Upper lobe of left lung (tissue), 6 donors: Measurements from ENCODE around the gene GYPC. TPM values are rescaled to one million over a fixed set of nuclear protein-coding genes. Genes with fewer than 3 reads are reported as not detected.
A peak's percentile ranks its signal among the peaks of the same experiment; 100 is the strongest.

ENCODE experiments used
- ATAC-seq, 2 donors: fragments of 200-7000 bp; cut with Tn5 transposase; one replicate each; pipeline ENCODE4 v1.9.1; 2022; ENCODE audit warnings: mild to moderate bottlenecking in 2 of 2, moderate library complexity in 2 of 2; ENCODE audit not compliant: low FRiP score in 2 of 2
- DNase-seq, 2 donors: peaks; one replicate each; pipeline ENCODE4 v3.0.0-alpha.2; 2019 to 2020
- H3K27ac ChIP-seq, 4 donors: fragments of 200-600 bp; sonication (generic); one replicate each; pipeline ENCODE4 v1.5.1; 2016 to 2019
- H3K27me3 ChIP-seq, 4 donors: fragments of 200-600 bp; sonication (generic); one replicate each; pipeline ENCODE4 v1.5.1; 2017 to 2019
- H3K36me3 ChIP-seq, 4 donors: fragments of 200-600 bp; sonication (generic); one replicate each; pipeline ENCODE4 v1.5.1; 2016 to 2019
- H3K4me1 ChIP-seq, 4 donors: fragments of 200-600 bp; sonication (generic); one replicate each; pipeline ENCODE4 v1.5.1; 2018 to 2019
- H3K4me3 ChIP-seq, 4 donors: fragments of 200-600 bp; sonication (generic); one replicate each; pipeline ENCODE4 v1.5.1; 2017 to 2019; ENCODE audit warnings: mild to moderate bottlenecking in 2 of 4, moderate library complexity in 1 of 4
- H3K9me3 ChIP-seq, 4 donors: fragments of 200-600 bp; sonication (generic); one replicate each; pipeline ENCODE4 v1.5.1; 2018 to 2019
- EP300 ChIP-seq, 4 donors: sonication (generic); formaldehyde crosslinking; IDR thresholded peaks; one replicate each; pipeline ENCODE4 v1.5.1; 2017; ENCODE audit warnings: antibody characterized with exemption in 4 of 4, control low read depth in 2 of 4
- POLR2A ChIP-seq, 4 donors: fragments of 450-650 bp; IDR thresholded peaks; one replicate each; pipeline ENCODE4 v1.5.1; 2016 to 2017; ENCODE audit warnings: antibody characterized with exemption in 4 of 4, mild to moderate bottlenecking in 2 of 4
- POLR2AphosphoS5 ChIP-seq, 2 donors: sonication (generic); formaldehyde crosslinking; IDR thresholded peaks; one replicate each; pipeline ENCODE4 v1.5.1; 2017; ENCODE audit warnings: antibody characterized with exemption in 2 of 2
- WGBS, 2 donors: methylation state at CpG; one replicate each; pipeline ENCODE4 v1.1.5; 2017 to 2018; 5-methylcytosine and 5-hydroxymethylcytosine counted together
- small RNA-seq, 4 donors: library from RNA; depleted of rRNA; stranded (forward); fragments of <200 nt; gene quantifications; one replicate each; pipeline ENCODE3, GENCODE V24; 2016
- total RNA-seq, 6 donors: library from RNA; depleted of rRNA in 4 of 6; stranded (reverse); fragments of >200 nt in 4 of 6; gene quantifications; one replicate each; pipeline versions ENCODE4 v1.1.0 to v1.2.1, GENCODE V29; 2016 to 2021
- TF ChIP-seq, protein P1 (sequence below), 6 experiments: fragments of 450-650 bp in 4 of 6; fragments of 200-600 bp in 2 of 6; sonication (generic) in 2 of 6; IDR thresholded peaks; one replicate each; pipeline ENCODE4 v1.5.1; 2016 to 2019; ENCODE audit warnings: antibody characterized with exemption in 6 of 6
- donor health status: DM: no; HTN: no; CAD: no; lungs with moderate emphysema.
- donor health status: DM: no; HTN: yes; CAD: no; lungs with severe emphysema.

The GYPC gene
- total RNA-seq, 6 donors from 2014 or later = 61.0 to 107 (median 77.5) TPM

DNA sequence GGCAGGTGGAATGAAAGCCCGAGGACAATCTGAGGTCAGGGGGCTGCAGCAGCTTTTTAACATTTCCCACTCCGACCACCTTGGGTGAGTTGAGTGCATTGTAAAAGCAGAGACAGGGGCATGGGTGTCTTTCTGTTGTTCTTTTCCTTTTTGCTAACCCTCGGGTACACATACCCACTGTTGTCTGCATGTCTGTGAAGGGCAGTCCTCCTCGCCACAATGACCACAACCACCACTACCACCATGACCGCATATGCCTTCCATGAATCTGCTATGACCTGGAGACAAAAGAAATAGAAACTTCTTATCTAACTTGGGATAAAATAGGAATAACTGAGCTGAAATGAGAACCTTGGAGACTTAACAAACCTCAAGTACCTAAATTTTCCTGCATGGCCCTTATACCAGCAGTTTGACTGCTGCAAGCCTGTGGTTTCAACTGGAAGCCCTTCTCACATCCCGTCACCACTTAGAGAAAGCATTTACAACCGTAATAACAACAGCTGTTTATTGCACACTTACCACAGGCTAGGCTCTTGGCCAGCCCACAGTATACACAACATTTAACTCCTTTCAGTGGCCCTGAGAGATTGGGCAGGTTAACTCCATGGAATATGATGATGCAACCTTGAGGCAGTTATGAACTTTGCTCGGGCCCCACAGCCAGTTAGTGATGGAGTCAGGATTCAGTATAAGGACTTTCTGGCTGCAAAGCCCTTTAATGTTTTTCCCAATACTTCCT, 80.3 kb downstream of the GYPC start:
- TF ChIP-seq POLR2A (IDR thresholded peaks at IDR 0.05) = no peak
- TF ChIP-seq POLR2AphosphoS5 (IDR thresholded peaks at IDR 0.05) = no peak
- TF ChIP-seq, protein P1, sequence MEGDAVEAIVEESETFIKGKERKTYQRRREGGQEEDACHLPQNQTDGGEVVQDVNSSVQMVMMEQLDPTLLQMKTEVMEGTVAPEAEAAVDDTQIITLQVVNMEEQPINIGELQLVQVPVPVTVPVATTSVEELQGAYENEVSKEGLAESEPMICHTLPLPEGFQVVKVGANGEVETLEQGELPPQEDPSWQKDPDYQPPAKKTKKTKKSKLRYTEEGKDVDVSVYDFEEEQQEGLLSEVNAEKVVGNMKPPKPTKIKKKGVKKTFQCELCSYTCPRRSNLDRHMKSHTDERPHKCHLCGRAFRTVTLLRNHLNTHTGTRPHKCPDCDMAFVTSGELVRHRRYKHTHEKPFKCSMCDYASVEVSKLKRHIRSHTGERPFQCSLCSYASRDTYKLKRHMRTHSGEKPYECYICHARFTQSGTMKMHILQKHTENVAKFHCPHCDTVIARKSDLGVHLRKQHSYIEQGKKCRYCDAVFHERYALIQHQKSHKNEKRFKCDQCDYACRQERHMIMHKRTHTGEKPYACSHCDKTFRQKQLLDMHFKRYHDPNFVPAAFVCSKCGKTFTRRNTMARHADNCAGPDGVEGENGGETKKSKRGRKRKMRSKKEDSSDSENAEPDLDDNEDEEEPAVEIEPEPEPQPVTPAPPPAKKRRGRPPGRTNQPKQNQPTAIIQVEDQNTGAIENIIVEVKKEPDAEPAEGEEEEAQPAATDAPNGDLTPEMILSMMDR (IDR thresholded peaks at IDR 0.05) = no peak
- no peak for TF ChIP-seq EP300 (IDR thresholded peaks at IDR 0.05)
- Histone ChIP-seq H3K9me3 (no peaks in the 10 kb centered on the region), H3K36me3 (no peaks in the 10 kb centered on the region), H3K4me3 (no peak overlapping the region), H3K4me1 (no peaks in the 10 kb centered on the region), H3K27me3 (no peaks in the 10 kb centered on the region), H3K27ac (no peak overlapping the region)
- DNase-seq = no peak
- ATAC-seq = peak in 1 of 2 donors; percentile 57
- WGBS, 2 donors = 66% methylated on average over 8 of the region's 8 CpGs

GRCh38 chr2:126739141-126739540, 83.2 kb downstream of the GYPC start:
- Histone ChIP-seq H3K27me3 (no peaks in the 10 kb centered on the region), H3K27ac (no peak overlapping the region), H3K36me3 (no peaks in the 10 kb centered on the region), H3K4me1 (no peaks in the 10 kb centered on the region), H3K9me3 (no peaks in the 10 kb centered on the region), H3K4me3 (no peak overlapping the region)
- TF ChIP-seq, protein P1 (IDR thresholded peaks at IDR 0.05) = no peak
- TF ChIP-seq POLR2AphosphoS5 (IDR thresholded peaks at IDR 0.05) (no peak), EP300 (IDR thresholded peaks at IDR 0.05) (no peak), POLR2A (IDR thresholded peaks at IDR 0.05) (no peak)
- ATAC-seq (peak in 1 of 2 donors; percentile 63), DNase-seq (no peak)
- 100% methylated on average over 1 of the region's 1 CpG for WGBS, 2 donors

- Histone ChIP-seq H3K9me3 (no peaks in the 10 kb centered on the region), H3K27ac (no peak overlapping the region), H3K36me3 (no peaks in the 10 kb centered on the region), H3K4me3 (no peak overlapping the region), H3K4me1 (no peaks in the 10 kb centered on the region), H3K27me3 (no peaks in the 10 kb centered on the region)
- no peak for DNase-seq
- TF ChIP-seq, protein P1 (IDR thresholded peaks at IDR 0.05) = no peak
- TF ChIP-seq POLR2A (IDR thresholded peaks at IDR 0.05) (no peak), POLR2AphosphoS5 (IDR thresholded peaks at IDR 0.05) (no peak), EP300 (IDR thresholded peaks at IDR 0.05) (no peak)
- 95% methylated on average over 3 of the region's 3 CpGs for WGBS, 2 donors
- no peak for ATAC-seq
These were observed 88.7 kb downstream of the GYPC start for GRCh38 chr2:126744640-126745039.

Small RNAs within 50 kb of the gene (small RNA-seq; reads per million reads assigned to genes)
- gene RNU6-675P = 0 reads per million in 4 donors

Other genes with a start within 250 kb of the GYPC start
- not detected for gene TEX51, start 242.7 kb downstream of the GYPC start, total RNA-seq